ENCODE results near the gene PAFAH1B2. TPM values are rescaled to one million over a fixed set of nuclear protein-coding genes. Genes with fewer than 3 reads are reported as not detected.

Gene PAFAH1B2
- total and polyA plus RNA-seq, 2 of the 8 experiments (the other 6 are each of a cell fraction or from before 2014, with no cell fraction given), result 38.2 to 161 TPM

- TF ChIP-seq CTBP2 (IDR thresholded peaks at IDR 0.05; ENCODE audit: borderline replicate concordance, insufficient read depth, insufficient read length, low read length) (no peak), CREB1 (IDR thresholded peaks at IDR 0.05) (peak; percentile 58; the same call in 1 of the 2 replicates), KDM5A (IDR thresholded peaks at IDR 0.05; ENCODE audit: low read length) (no peak), CHD2 (IDR thresholded peaks at IDR 0.05; ENCODE audit: low read length) (no peak), TAF1 (IDR thresholded peaks at IDR 0.05; ENCODE audit: low read depth, low read length) (no peak), HDAC2 (IDR thresholded peaks at IDR 0.05; ENCODE audit: borderline replicate concordance in 1 of 2, low read depth in 2 of 2, low read length in 2 of 2) (no peak), KDM1A (IDR thresholded peaks at IDR 0.05; ENCODE audit: borderline replicate concordance, low read length) (no peak), SIRT6 (IDR thresholded peaks at IDR 0.05; ENCODE audit: low read length) (no peak), BACH1 (IDR thresholded peaks at IDR 0.05; ENCODE audit: low read length) (0 out of 2 replicates have a peak, but pooled peaks have one; percentile 11), ZNF274 (IDR thresholded peaks at IDR 0.05; ENCODE audit: borderline replicate concordance, extremely low read depth, low read length) (no peak), POLR2A (IDR thresholded peaks at IDR 0.05; ENCODE audit: control extremely low read depth in 1 of 2, low read depth in 2 of 2, low read length in 2 of 2) (no peak), GTF2F1 (IDR thresholded peaks at IDR 0.05; ENCODE audit: borderline replicate concordance, low read depth, low read length) (no peak), EGR1 (IDR thresholded peaks at IDR 0.05; ENCODE audit: borderline replicate concordance, low read depth, low read length) (no peak), CBX8 (IDR thresholded peaks at IDR 0.05; ENCODE audit: borderline replicate concordance, low read depth, low read length) (no peak), HDAC6 (IDR thresholded peaks at IDR 0.05; ENCODE audit: low read depth, low read length) (no peak), NANOG (IDR thresholded peaks at IDR 0.05; ENCODE audit: insufficient read depth, low read depth, low read length, poor library complexity, severe bottlenecking) (no peak), POLR2AphosphoS5 (IDR thresholded peaks at IDR 0.05; ENCODE audit: low read depth, low read length) (peak; percentile 19; the same call in 1 of the 2 replicates), CBX5 (IDR thresholded peaks at IDR 0.05; ENCODE audit: low read depth, low read length) (no peak), POU5F1 (IDR thresholded peaks at IDR 0.05; ENCODE audit: low read depth, low read length) (no peak), SRF (IDR thresholded peaks at IDR 0.05; ENCODE audit: low read depth, low read length) (no peak), FOSL1 (IDR thresholded peaks at IDR 0.05; ENCODE audit: insufficient read depth, low read depth, low read length) (no peak), RAD21 (IDR thresholded peaks at IDR 0.05 in 1 of 2, conservative IDR thresholded peaks at IDR 0.05 in 1 of 2; ENCODE audit: low read depth in 2 of 2, low read length in 2 of 2) (peak; percentile 67 to 78)
- TF ChIP-seq, protein P1, sequence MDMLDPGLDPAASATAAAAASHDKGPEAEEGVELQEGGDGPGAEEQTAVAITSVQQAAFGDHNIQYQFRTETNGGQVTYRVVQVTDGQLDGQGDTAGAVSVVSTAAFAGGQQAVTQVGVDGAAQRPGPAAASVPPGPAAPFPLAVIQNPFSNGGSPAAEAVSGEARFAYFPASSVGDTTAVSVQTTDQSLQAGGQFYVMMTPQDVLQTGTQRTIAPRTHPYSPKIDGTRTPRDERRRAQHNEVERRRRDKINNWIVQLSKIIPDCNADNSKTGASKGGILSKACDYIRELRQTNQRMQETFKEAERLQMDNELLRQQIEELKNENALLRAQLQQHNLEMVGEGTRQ (IDR thresholded peaks at IDR 0.05; ENCODE audit: low read length), result peak; percentile 67
Observed at GRCh38 chr11:117180661-117181585, 36.8 kb downstream of the PAFAH1B2 start (continued).

Data from H1 (cell line).